Testis (tissue), 3 donors: ENCODE results near the gene OR5D13. TPM values are rescaled to one million over a fixed set of nuclear protein-coding genes. Genes with fewer than 3 reads are reported as not detected.

Source experiments
- polyA plus RNA-seq: library from polyadenylated mRNA; stranded (reverse); fragments of 350-450 nt; fragmentation: Illumina TruSeq; extraction: RNeasy Lipid Tissue Mini Kit (QIAGEN cat#74804); gene quantifications from one replicate; pipeline ENCODE4 v1.2.3, GENCODE V29; 2014; ENCODE audit warnings: low read depth, low replicate concordance; ENCODE audit not compliant: insufficient read depth
- total RNA-seq, 2 donors: library from RNA; depleted of rRNA; stranded (reverse); fragments of >200 nt; gene quantifications; one replicate each; pipeline ENCODE4 v1.2.3, GENCODE V29; 2016

The OR5D13 gene
- total and polyA plus RNA-seq, 3 donors from 2014 or later: not detected

Other genes starting within 250 kb of the OR5D13 start
- not detected for gene OR4C15, start 219.0 kb upstream of the OR5D13 start, total RNA-seq
- not detected for gene OR4C15, start 219.0 kb upstream of the OR5D13 start, polyA plus RNA-seq
- not detected for gene OR4C16, start 201.3 kb upstream of the OR5D13 start, total RNA-seq
- gene OR4C16, start 201.3 kb upstream of the OR5D13 start, polyA plus RNA-seq: not detected
- not detected for gene OR4C11, start 165.8 kb upstream of the OR5D13 start, total RNA-seq
- gene OR4C11, start 165.8 kb upstream of the OR5D13 start, polyA plus RNA-seq: not detected
- not detected for gene OR4P4, start 138.3 kb upstream of the OR5D13 start, total RNA-seq
- gene OR4P4, start 138.3 kb upstream of the OR5D13 start, polyA plus RNA-seq: not detected
- not detected for gene OR4S2, start 125.1 kb upstream of the OR5D13 start, total RNA-seq
- not detected for gene OR4S2, start 125.1 kb upstream of the OR5D13 start, polyA plus RNA-seq
- gene OR4C6, start 111.2 kb upstream of the OR5D13 start, total RNA-seq: not detected
- not detected for gene OR4C6, start 111.2 kb upstream of the OR5D13 start, polyA plus RNA-seq
- gene OR5D14, start 22.1 kb downstream of the OR5D13 start, total RNA-seq: not detected
- gene OR5D14, start 22.1 kb downstream of the OR5D13 start, polyA plus RNA-seq: not detected
- not detected for gene OR5L1, start 37.9 kb downstream of the OR5D13 start, total RNA-seq
- not detected for gene OR5L1, start 37.9 kb downstream of the OR5D13 start, polyA plus RNA-seq
- not detected for gene OR5D18, start 46.2 kb downstream of the OR5D13 start, total RNA-seq
- gene OR5D18, start 46.2 kb downstream of the OR5D13 start, polyA plus RNA-seq: not detected
- not detected for gene OR5L2, start 53.8 kb downstream of the OR5D13 start, total RNA-seq
- gene OR5L2, start 53.8 kb downstream of the OR5D13 start, polyA plus RNA-seq: not detected
- not detected for gene OR5D16, start 65.3 kb downstream of the OR5D13 start, total RNA-seq
- gene OR5D16, start 65.3 kb downstream of the OR5D13 start, polyA plus RNA-seq: not detected
- gene TRIM51, start 109.9 kb downstream of the OR5D13 start, total RNA-seq: under 1 TPM in 1 of 2 donors, not detected in 1; 0.56 TPM
- gene TRIM51, start 109.9 kb downstream of the OR5D13 start, polyA plus RNA-seq: 0.20 TPM
- not detected for gene OR5W2, start 141.1 kb downstream of the OR5D13 start, total RNA-seq
- gene OR5W2, start 141.1 kb downstream of the OR5D13 start, polyA plus RNA-seq: not detected
- not detected for gene OR5I1, start 163.0 kb downstream of the OR5D13 start, total RNA-seq
- gene OR5I1, start 163.0 kb downstream of the OR5D13 start, polyA plus RNA-seq: not detected
- gene OR10AG1, start 196.5 kb downstream of the OR5D13 start, total RNA-seq: under 1 TPM in 1 of 2 donors, not detected in 1; 0.19 TPM
- gene OR10AG1, start 196.5 kb downstream of the OR5D13 start, polyA plus RNA-seq: not detected
- gene OR5F1, start 221.2 kb downstream of the OR5D13 start, total RNA-seq: not detected
- not detected for gene OR5F1, start 221.2 kb downstream of the OR5D13 start, polyA plus RNA-seq